ENCODE data around the gene NPIPB4. TPM values are rescaled to one million over a fixed set of nuclear protein-coding genes. Genes with fewer than 3 reads are reported as not detected.
A peak's percentile ranks its signal among the peaks of the same experiment; 100 is the strongest.
"Not testable (repeated sequence)": the region's sequence is repeated elsewhere in the genome, so short reads cannot be mapped to it uniquely, and the experiment has no call there.

NPIPB4 gene
- total RNA-seq (2014; rRNA removed; shearing (Covaris generic)) (52.9 and 77.6 TPM in 2 replicates), polyA plus RNA-seq (2016; fragmentation: Nextera tagmentation; extraction: Ambion mirVana) (42.4 and 49.2 TPM in 2 replicates)
- long read RNA-seq, partial matches to known transcripts, result 0 of 2 reads
- long read RNA-seq, other reads (novel, unspliced or antisense), result 2 of 2 reads

DNA sequence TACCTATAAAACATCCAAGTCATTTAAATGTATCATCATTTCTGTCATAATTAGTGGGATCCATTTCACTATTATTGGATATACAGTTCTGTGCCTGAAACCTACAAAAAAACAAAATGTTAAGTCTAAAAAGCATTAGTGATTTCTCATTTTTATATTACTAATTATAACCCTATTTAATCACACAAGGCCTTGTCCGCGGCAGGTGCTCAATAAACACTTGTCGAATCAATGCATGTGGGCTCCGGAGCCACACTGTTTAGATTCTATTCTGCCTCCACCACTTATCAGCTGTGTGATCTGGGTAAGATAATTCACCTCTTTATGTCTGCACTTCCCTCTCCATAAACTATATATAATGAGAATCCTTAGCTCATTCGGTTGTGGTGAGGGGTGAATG lies at the start of gene NPIPB4:
Gene NPIPB4 (minus strand): TSS at position 101 of the 400 bp plus-strand sequence. CDS start 378 bp downstream, outside the sequence.
- H3K27me3 Mint-ChIP-seq (ENCODE audit: insufficient read depth, low read depth, poor library complexity); H3K4me2 ChIP-seq; H3K4me3 ChIP-seq; H3K4me1 Mint-ChIP-seq; H3K4me3 Mint-ChIP-seq; H3F3A ChIP-seq (replicated peaks; ENCODE audit: low read depth); H2AFZ ChIP-seq; H3K27ac ChIP-seq (ENCODE audit: low read depth); DNase-seq (ENCODE audit: low spot score); H3K4me1 ChIP-seq (ENCODE audit: insufficient read depth); ATAC-seq; H3K36me3 ChIP-seq (ENCODE audit: insufficient read depth); H3K27ac Mint-ChIP-seq; H3K36me3 Mint-ChIP-seq (ENCODE audit: low read depth); H3K79me2 ChIP-seq (replicated peaks; ENCODE audit: insufficient read depth); H3K9me3 Mint-ChIP-seq; H4K20me1 ChIP-seq (replicated peaks; ENCODE audit: insufficient read depth); H3K9me2 ChIP-seq (ENCODE audit: insufficient read depth); H3K27me3 ChIP-seq (ENCODE audit: insufficient read depth): not testable (repeated sequence)

DNA sequence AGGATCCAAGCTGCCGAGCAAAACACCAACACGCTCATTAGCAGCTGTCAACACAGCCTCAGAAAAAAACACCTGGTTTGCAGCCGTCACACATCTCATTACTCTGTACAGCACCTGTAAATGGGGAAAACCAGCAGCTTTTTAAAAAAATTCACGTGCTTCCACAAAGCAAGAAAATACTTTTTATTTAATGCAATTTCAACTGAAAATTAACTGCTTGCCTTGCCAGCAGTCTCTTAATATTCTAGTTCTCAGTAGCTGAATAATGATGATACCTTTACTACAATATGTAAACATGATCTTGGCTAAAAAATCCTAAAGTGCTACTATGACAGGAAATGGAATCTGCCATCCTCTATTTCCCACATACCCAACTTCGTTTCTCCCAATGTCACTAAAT lies 41.4 kb upstream of the NPIPB4 start:
- H3K27me3 ChIP-seq (ENCODE audit: insufficient read depth); H3K4me3 Mint-ChIP-seq; H3K9me2 ChIP-seq (ENCODE audit: insufficient read depth); H3K27me3 Mint-ChIP-seq (ENCODE audit: insufficient read depth, low read depth, poor library complexity); H3K27ac Mint-ChIP-seq; H3K4me1 ChIP-seq (ENCODE audit: insufficient read depth); H3K4me3 ChIP-seq; H3K4me2 ChIP-seq; H3F3A ChIP-seq (replicated peaks; ENCODE audit: low read depth); H4K20me1 ChIP-seq (replicated peaks; ENCODE audit: insufficient read depth); H3K36me3 Mint-ChIP-seq (ENCODE audit: low read depth); H3K36me3 ChIP-seq (ENCODE audit: insufficient read depth); DNase-seq (ENCODE audit: low spot score); H3K79me2 ChIP-seq (replicated peaks; ENCODE audit: insufficient read depth); ATAC-seq; H2AFZ ChIP-seq; H3K9me3 Mint-ChIP-seq; H3K27ac ChIP-seq (ENCODE audit: low read depth); H3K4me1 Mint-ChIP-seq: not testable (repeated sequence)

DNA sequence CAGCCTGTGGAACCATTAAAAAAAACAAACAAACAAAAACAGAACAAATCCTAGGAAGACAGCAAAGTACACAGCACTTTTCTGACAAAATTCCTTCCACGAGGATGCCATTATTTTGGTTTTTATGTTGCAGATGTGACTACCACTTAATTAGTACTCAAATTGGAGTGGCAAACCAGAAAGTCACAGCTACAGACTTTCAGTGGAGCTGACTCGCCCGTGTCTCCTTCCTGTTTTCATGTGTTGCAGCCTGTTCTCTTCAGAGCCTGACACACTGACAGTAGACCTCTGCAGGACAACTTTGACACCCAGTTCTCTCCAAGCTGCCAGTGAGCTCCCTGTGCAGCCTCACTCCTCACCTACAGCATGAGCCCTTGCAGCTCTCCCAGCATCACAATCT lies 24.4 kb upstream of the NPIPB4 start:
- not testable (repeated sequence) for H3K27me3 ChIP-seq (ENCODE audit: insufficient read depth); H3K4me2 ChIP-seq; ATAC-seq; H3K27ac ChIP-seq (ENCODE audit: low read depth); H3K36me3 Mint-ChIP-seq (ENCODE audit: low read depth); H3K4me1 Mint-ChIP-seq; H3F3A ChIP-seq (replicated peaks; ENCODE audit: low read depth); H3K27ac Mint-ChIP-seq; H3K4me3 Mint-ChIP-seq; H3K4me3 ChIP-seq; H3K36me3 ChIP-seq (ENCODE audit: insufficient read depth); DNase-seq (ENCODE audit: low spot score); H3K4me1 ChIP-seq (ENCODE audit: insufficient read depth); H3K9me3 Mint-ChIP-seq; H3K9me2 ChIP-seq (ENCODE audit: insufficient read depth); H2AFZ ChIP-seq; H3K27me3 Mint-ChIP-seq (ENCODE audit: insufficient read depth, low read depth, poor library complexity); H3K79me2 ChIP-seq (replicated peaks; ENCODE audit: insufficient read depth); H4K20me1 ChIP-seq (replicated peaks; ENCODE audit: insufficient read depth)

DNA sequence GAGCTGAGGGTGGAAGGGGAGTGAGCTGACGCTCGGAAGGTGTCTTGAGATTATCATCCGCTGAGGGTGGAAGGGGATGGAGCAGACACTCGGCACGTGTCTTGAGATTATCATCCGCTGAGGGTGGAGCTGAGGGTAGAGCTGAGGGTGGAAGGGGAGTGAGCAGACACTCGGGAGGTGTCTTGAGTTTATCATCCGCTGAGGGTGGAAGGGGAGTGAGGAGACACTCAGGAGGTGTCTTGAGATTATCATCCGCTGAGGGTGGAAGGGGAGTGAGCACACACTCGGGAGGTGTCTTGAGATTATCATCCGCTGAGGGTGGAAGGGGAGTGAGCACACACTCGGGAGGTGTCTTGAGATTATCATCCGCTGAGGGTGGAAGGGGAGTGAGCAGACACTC lies 20.4 kb downstream of the NPIPB4 start:
- H3K79me2 ChIP-seq (replicated peaks; ENCODE audit: insufficient read depth); H3K4me1 ChIP-seq (ENCODE audit: insufficient read depth); H3K9me3 Mint-ChIP-seq; DNase-seq (ENCODE audit: low spot score); H4K20me1 ChIP-seq (replicated peaks; ENCODE audit: insufficient read depth); H3K36me3 ChIP-seq (ENCODE audit: insufficient read depth); H3K9me2 ChIP-seq (ENCODE audit: insufficient read depth); H2AFZ ChIP-seq; H3K4me3 Mint-ChIP-seq; H3K27ac Mint-ChIP-seq; H3F3A ChIP-seq (replicated peaks; ENCODE audit: low read depth); H3K27ac ChIP-seq (ENCODE audit: low read depth); H3K4me3 ChIP-seq; H3K4me1 Mint-ChIP-seq; H3K27me3 Mint-ChIP-seq (ENCODE audit: insufficient read depth, low read depth, poor library complexity); H3K4me2 ChIP-seq; ATAC-seq; H3K36me3 Mint-ChIP-seq (ENCODE audit: low read depth): not testable (repeated sequence)
- peaks cover 12% of the 10 kb centered on the region for H3K27me3 ChIP-seq (ENCODE audit: insufficient read depth)

DNA sequence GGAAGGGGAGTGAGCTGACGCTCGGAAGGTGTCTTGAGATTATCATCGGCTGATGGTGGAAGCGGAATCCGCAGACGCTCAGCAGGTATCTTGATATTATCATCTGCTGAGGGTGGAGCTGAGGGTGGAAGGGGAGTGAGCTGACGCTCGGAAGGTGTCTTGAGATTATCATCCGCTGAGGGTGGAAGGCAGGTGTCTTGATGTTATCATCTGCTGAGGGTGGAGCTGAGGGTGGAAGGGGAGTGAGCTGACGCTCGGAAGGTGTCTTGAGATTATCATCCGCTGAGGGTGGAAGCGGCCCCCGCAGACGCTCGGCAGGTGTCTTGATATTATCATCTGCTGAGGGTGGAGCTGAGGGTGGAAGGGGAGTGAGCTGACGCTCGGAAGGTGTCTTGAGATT lies 21.2 kb downstream of the NPIPB4 start:
- H4K20me1 ChIP-seq (replicated peaks; ENCODE audit: insufficient read depth); H3K79me2 ChIP-seq (replicated peaks; ENCODE audit: insufficient read depth); H3K27ac ChIP-seq (ENCODE audit: low read depth); H2AFZ ChIP-seq; H3K4me2 ChIP-seq; H3K36me3 ChIP-seq (ENCODE audit: insufficient read depth); H3K4me1 Mint-ChIP-seq; H3F3A ChIP-seq (replicated peaks; ENCODE audit: low read depth); ATAC-seq; H3K9me2 ChIP-seq (ENCODE audit: insufficient read depth); DNase-seq (ENCODE audit: low spot score); H3K36me3 Mint-ChIP-seq (ENCODE audit: low read depth); H3K4me1 ChIP-seq (ENCODE audit: insufficient read depth); H3K27ac Mint-ChIP-seq; H3K9me3 Mint-ChIP-seq; H3K27me3 Mint-ChIP-seq (ENCODE audit: insufficient read depth, low read depth, poor library complexity): not testable (repeated sequence)
- Histone ChIP-seq H3K4me3 (peak overlapping the region; percentile 50), H3K27me3 (ENCODE audit: insufficient read depth) (peaks cover 12% of the 10 kb centered on the region)
- H3K4me3 Mint-ChIP-seq, result peak overlapping the region; percentile 64; the same call in 2 of the 3 replicates

DNA sequence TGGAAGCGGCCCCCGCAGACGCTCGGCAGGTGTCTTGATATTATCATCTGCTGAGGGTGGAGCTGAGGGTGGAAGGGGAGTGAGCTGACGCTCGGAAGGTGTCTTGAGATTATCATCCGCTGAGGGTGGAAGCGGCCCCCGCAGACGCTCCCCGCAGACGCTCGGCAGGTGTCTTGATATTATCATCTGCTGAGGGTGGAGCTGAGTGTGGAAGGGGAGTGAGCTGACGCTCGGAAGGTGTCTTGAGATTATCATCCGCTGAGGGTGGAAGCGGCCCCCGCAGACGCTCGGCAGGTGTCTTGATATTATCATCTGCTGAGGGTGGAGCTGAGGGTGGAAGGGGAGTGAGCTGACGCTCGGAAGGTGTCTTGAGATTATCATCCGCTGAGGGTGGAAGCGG lies 21.8 kb downstream of the NPIPB4 start:
- not testable (repeated sequence) for H3K4me2 ChIP-seq

DNA sequence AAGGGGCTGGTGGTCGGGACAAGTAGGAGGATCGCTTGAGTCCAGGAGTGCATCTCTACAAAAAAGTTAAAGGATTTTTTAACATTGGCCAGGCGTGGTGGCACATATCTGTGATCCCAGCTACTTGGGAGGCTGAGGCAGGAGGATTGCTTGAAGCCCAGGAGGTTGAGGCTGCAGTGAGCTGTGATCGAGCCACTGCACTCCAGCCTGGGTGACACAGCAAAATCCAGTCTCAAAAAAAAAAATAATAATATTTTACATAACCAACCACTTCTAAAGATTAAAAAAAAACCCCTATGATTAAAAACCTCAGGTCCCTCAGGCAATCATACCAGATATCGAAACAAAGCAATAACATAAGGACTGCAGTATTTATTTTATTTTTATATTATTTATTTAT lies 23.3 kb downstream of the NPIPB4 start:
- not testable (repeated sequence) for H3K27me3 Mint-ChIP-seq (ENCODE audit: insufficient read depth, low read depth, poor library complexity); ATAC-seq; DNase-seq (ENCODE audit: low spot score)

More for the DNA sequence above, 21.8 kb downstream of the NPIPB4 start:
- Histone ChIP-seq H3K27me3 (ENCODE audit: insufficient read depth) (peaks cover 12% of the 10 kb centered on the region), H3K4me3 (peak overlapping the region; percentile 43; the same call in 1 of the 2 replicates)
- ATAC-seq; H3K4me1 ChIP-seq (ENCODE audit: insufficient read depth); H3K4me1 Mint-ChIP-seq; DNase-seq (ENCODE audit: low spot score); H3F3A ChIP-seq (replicated peaks; ENCODE audit: low read depth); H3K27me3 Mint-ChIP-seq (ENCODE audit: insufficient read depth, low read depth, poor library complexity); H3K79me2 ChIP-seq (replicated peaks; ENCODE audit: insufficient read depth); H2AFZ ChIP-seq; H3K9me3 Mint-ChIP-seq; H3K36me3 ChIP-seq (ENCODE audit: insufficient read depth); H4K20me1 ChIP-seq (replicated peaks; ENCODE audit: insufficient read depth); H3K36me3 Mint-ChIP-seq (ENCODE audit: low read depth); H3K4me3 Mint-ChIP-seq; H3K27ac Mint-ChIP-seq; H3K9me2 ChIP-seq (ENCODE audit: insufficient read depth); H3K27ac ChIP-seq (ENCODE audit: low read depth): not testable (repeated sequence)

More for the DNA sequence above, 23.3 kb downstream of the NPIPB4 start:
- not testable (repeated sequence) for H3K4me1 ChIP-seq (ENCODE audit: insufficient read depth); H3K4me3 ChIP-seq; H3K9me2 ChIP-seq (ENCODE audit: insufficient read depth); H3F3A ChIP-seq (replicated peaks; ENCODE audit: low read depth); H3K4me1 Mint-ChIP-seq; H2AFZ ChIP-seq; H3K36me3 ChIP-seq (ENCODE audit: insufficient read depth); H3K27ac Mint-ChIP-seq; H3K4me2 ChIP-seq; H3K79me2 ChIP-seq (replicated peaks; ENCODE audit: insufficient read depth); H4K20me1 ChIP-seq (replicated peaks; ENCODE audit: insufficient read depth); H3K9me3 Mint-ChIP-seq; H3K36me3 Mint-ChIP-seq (ENCODE audit: low read depth); H3K27ac ChIP-seq (ENCODE audit: low read depth); H3K4me3 Mint-ChIP-seq
- H3K27me3 ChIP-seq (ENCODE audit: insufficient read depth), result peaks cover 12% of the 10 kb centered on the region

Measured in GM23338 (cell line).